Thymus (tissue), 11 donors: ENCODE results near the gene NHERF1. TPM values are rescaled to one million over a fixed set of nuclear protein-coding genes. Genes with fewer than 3 reads are reported as not detected.

ENCODE experiments used
- DNase-seq, 9 donors: peaks; one replicate each; pipeline ENCODE4 v3.0.0-alpha.2; 2013; ENCODE audit warnings: low spot score in 9 of 9, low read depth in 6 of 9, missing footprints in 1 of 9
- H3K27ac ChIP-seq, 2 donors: one replicate each; pipeline ENCODE4 v1.5.1; 2013; ENCODE audit warnings: control low read depth in 1 of 2, low read depth in 1 of 2, low read length in 1 of 2, mild to moderate bottlenecking in 1 of 2, moderate library complexity in 1 of 2
- H3K27me3 ChIP-seq, 2 donors: one replicate each; pipeline ENCODE4 v1.5.1; 2013; ENCODE audit warnings: low read length in 1 of 2; ENCODE audit not compliant: control insufficient read depth in 2 of 2, insufficient read depth in 1 of 2
- H3K36me3 ChIP-seq, 2 donors: one replicate each; pipeline ENCODE4 v1.5.1; 2013; ENCODE audit warnings: low read length in 1 of 2, mild to moderate bottlenecking in 1 of 2, moderate library complexity in 1 of 2; ENCODE audit not compliant: control insufficient read depth in 2 of 2, insufficient read depth in 2 of 2
- H3K4me1 ChIP-seq, 2 donors: one replicate each; pipeline ENCODE4 v1.5.1; 2013; ENCODE audit warnings: low read length in 2 of 2; ENCODE audit not compliant: control insufficient read depth in 2 of 2, insufficient read depth in 2 of 2
- H3K4me3 ChIP-seq, 2 donors: one replicate each; pipeline ENCODE4 v1.5.1; 2013; ENCODE audit warnings: low read length in 2 of 2, control low read depth in 1 of 2, mild to moderate bottlenecking in 1 of 2
- H3K9me3 ChIP-seq, 2 donors: one replicate each; pipeline ENCODE4 v1.5.1; 2013; ENCODE audit warnings: low read length in 1 of 2, mild to moderate bottlenecking in 1 of 2; ENCODE audit not compliant: control insufficient read depth in 2 of 2, insufficient read depth in 1 of 2
- WGBS: extraction: QIAGEN DNeasy Blood & Tissue Kit; methylation state at CpG from one replicate; pipeline ENCODE4 v1.1.7; 2013; 5-methylcytosine and 5-hydroxymethylcytosine counted together
- polyA plus RNA-seq: library from polyadenylated mRNA; stranded (reverse); fragments of 200-250 nt; gene quantifications from one replicate; pipeline ENCODE4 v1.2.3, GENCODE V29; 2013
- total RNA-seq: library from RNA; stranded (reverse); fragments of 120-200 nt; gene quantifications from one replicate; pipeline ENCODE4 v1.2.4, GENCODE V29; 2013
- donor health status: healthy.

NHERF1 gene
- total and polyA plus RNA-seq, 2 donors, result 49.5 to 56.6 TPM

- H3K36me3 ChIP-seq, result peaks cover 6 to 20% of the 10 kb centered on the region in 2 donors
- no peak for DNase-seq
- H3K27me3 ChIP-seq, result no peaks in the 10 kb centered on the region
- WGBS, result 97% methylated on average over 15 of the region's 15 CpGs
- no peak overlapping the region for H3K4me3 ChIP-seq
- no peaks in the 10 kb centered on the region for H3K9me3 ChIP-seq
- no peak overlapping the region for H3K27ac ChIP-seq
- H3K4me1 ChIP-seq, result peaks cover 0 to 3% of the 10 kb centered on the region in 2 donors
These were observed 62.5 kb downstream of the NHERF1 start for GRCh38 chr17:74810699-74811485.

- Histone ChIP-seq H3K9me3 (no peaks in the 10 kb centered on the region), H3K27me3 (no peaks in the 10 kb centered on the region), H3K4me3 (no peak overlapping the region), H3K36me3 (peaks cover 9 to 20% of the 10 kb centered on the region in 2 donors), H3K27ac (no peak overlapping the region), H3K4me1 (peaks cover 0 to 3% of the 10 kb centered on the region in 2 donors)
- WGBS, result 91% methylated on average over 23 of the region's 23 CpGs
- no peak for DNase-seq
These were observed 63.9 kb downstream of the NHERF1 start for GRCh38 chr17:74812109-74813009.

GRCh38 chr17:74814453-74814852 lies 66.0 kb downstream of the NHERF1 start:
- H3K4me1 ChIP-seq, result peaks cover 0 to 3% of the 10 kb centered on the region in 2 donors
- no peaks in the 10 kb centered on the region for H3K27me3 ChIP-seq
- H3K36me3 ChIP-seq, result peaks cover 11 to 12% of the 10 kb centered on the region in 2 donors
- no peaks in the 10 kb centered on the region for H3K9me3 ChIP-seq
- no peak overlapping the region for H3K27ac ChIP-seq
- WGBS, result 88% methylated on average over 5 of the region's 5 CpGs
- DNase-seq, result no peak
- H3K4me3 ChIP-seq, result no peak overlapping the region

- Histone ChIP-seq H3K4me1 (peaks cover 0 to 3% of the 10 kb centered on the region in 2 donors), H3K36me3 (peaks cover 15 to 16% of the 10 kb centered on the region in 2 donors), H3K4me3 (no peak overlapping the region), H3K27me3 (no peaks in the 10 kb centered on the region), H3K9me3 (no peaks in the 10 kb centered on the region), H3K27ac (no peak overlapping the region)
- no peak for DNase-seq
- WGBS, result 96% methylated on average over 7 of the region's 7 CpGs
These were observed 66.6 kb downstream of the NHERF1 start for GRCh38 chr17:74815067-74815466.

- Histone ChIP-seq H3K36me3 (peaks cover 11 to 17% of the 10 kb centered on the region in 2 donors), H3K9me3 (no peaks in the 10 kb centered on the region), H3K4me1 (peaks cover 0 to 3% of the 10 kb centered on the region in 2 donors), H3K4me3 (no peak overlapping the region), H3K27me3 (no peaks in the 10 kb centered on the region), H3K27ac (no peak overlapping the region)
- 87% methylated on average over 15 of the region's 15 CpGs for WGBS
- DNase-seq, result no peak
These were observed 67.3 kb downstream of the NHERF1 start for GRCh38 chr17:74815550-74816370.

GRCh38 chr17:74816905-74817620 lies 68.6 kb downstream of the NHERF1 start:
- Histone ChIP-seq H3K27ac (no peak overlapping the region), H3K4me3 (no peak overlapping the region), H3K27me3 (no peaks in the 10 kb centered on the region), H3K4me1 (peaks cover 0 to 3% of the 10 kb centered on the region in 2 donors), H3K9me3 (no peaks in the 10 kb centered on the region), H3K36me3 (peaks cover 10 to 18% of the 10 kb centered on the region in 2 donors)
- no peak for DNase-seq
- 92% methylated on average over 18 of the region's 18 CpGs for WGBS

- DNase-seq, result no peak
- no peaks in the 10 kb centered on the region for H3K9me3 ChIP-seq
- WGBS, result 98% methylated on average over 16 of the region's 16 CpGs
- peaks cover 0 to 5% of the 10 kb centered on the region in 2 donors for H3K4me1 ChIP-seq
- peaks cover 11 to 14% of the 10 kb centered on the region in 2 donors for H3K36me3 ChIP-seq
- H3K27ac ChIP-seq, result no peak overlapping the region
- H3K27me3 ChIP-seq, result no peaks in the 10 kb centered on the region
- no peak overlapping the region for H3K4me3 ChIP-seq
These were observed 70.0 kb downstream of the NHERF1 start for GRCh38 chr17:74818291-74818938.
